Liver (tissue), 9 donors: ENCODE results near the gene ZNF133. TPM values are rescaled to one million over a fixed set of nuclear protein-coding genes. Genes with fewer than 3 reads are reported as not detected.

Experiments
- DNase-seq: peaks from one replicate; pipeline ENCODE4 v3.0.0-alpha.2; 2017; ENCODE audit warnings: low spot score
- H3K27ac ChIP-seq, 2 donors: one replicate each; pipeline ENCODE4 v1.7.0; 2013; ENCODE audit warnings: inconsistent platforms in 2 of 2, low read length in 2 of 2, control low read depth in 1 of 2, low read depth in 1 of 2, mild to moderate bottlenecking in 1 of 2
- H3K27me3 ChIP-seq, 4 donors: one replicate each; pipeline versions ENCODE4 v1.6.1 to v1.7.0; 2013; ENCODE audit warnings: low read length in 3 of 4, inconsistent platforms in 1 of 4, mild to moderate bottlenecking in 1 of 4, moderate library complexity in 1 of 4; ENCODE audit not compliant: control insufficient read depth in 4 of 4, insufficient read depth in 4 of 4
- H3K36me3 ChIP-seq, 4 donors: one replicate each; pipeline versions ENCODE4 v1.6.1 to v1.7.0; 2013; ENCODE audit warnings: low read length in 3 of 4, mild to moderate bottlenecking in 3 of 4, low read depth in 1 of 4, moderate library complexity in 1 of 4; ENCODE audit not compliant: control insufficient read depth in 4 of 4, insufficient read depth in 3 of 4
- H3K4me1 ChIP-seq, 4 donors: one replicate each; pipeline versions ENCODE4 v1.6.1 to v1.7.0; 2013; ENCODE audit warnings: low read length in 3 of 4, mild to moderate bottlenecking in 3 of 4, moderate library complexity in 1 of 4; ENCODE audit not compliant: control insufficient read depth in 4 of 4, insufficient read depth in 4 of 4
- H3K4me3 ChIP-seq, 3 donors: one replicate each; pipeline versions ENCODE4 v1.6.1 to v1.7.0; 2013; ENCODE audit warnings: low read length in 3 of 3, control low read depth in 1 of 3, low read depth in 1 of 3, mild to moderate bottlenecking in 1 of 3
- H3K9ac ChIP-seq, 2 donors: one replicate each; pipeline ENCODE4 v1.7.0; 2013; ENCODE audit warnings: low read length in 2 of 2, mild to moderate bottlenecking in 2 of 2, moderate library complexity in 2 of 2, control low read depth in 1 of 2, low read depth in 1 of 2
- H3K9me3 ChIP-seq, 4 donors: one replicate each; pipeline versions ENCODE4 v1.6.1 to v1.7.0; 2013; ENCODE audit warnings: low read length in 3 of 4; ENCODE audit not compliant: control insufficient read depth in 4 of 4
- EGR1 ChIP-seq, 2 donors: IDR thresholded peaks; 2 replicates each; pipeline ENCODE4 v1.6.1; 2016 to 2018; ENCODE audit warnings: antibody characterized with exemption in 2 of 2, low read depth in 2 of 2
- FOXA1 ChIP-seq: IDR thresholded peaks from 2 replicates; pipeline ENCODE4 v1.6.1; 2016; ENCODE audit warnings: antibody characterized with exemption
- FOXA2 ChIP-seq: IDR thresholded peaks from 2 replicates; pipeline ENCODE4 v1.6.1; 2016; ENCODE audit warnings: antibody characterized with exemption
- GABPA ChIP-seq, 2 donors: IDR thresholded peaks in 1 of 2; conservative IDR thresholded peaks in 1 of 2; 2 replicates each; pipeline ENCODE4 v1.6.1; 2016; ENCODE audit warnings: antibody characterized with exemption in 2 of 2, mild to moderate bottlenecking in 1 of 2, moderate library complexity in 1 of 2
- HNF4A ChIP-seq, 2 donors: conservative IDR thresholded peaks; 2 replicates each; pipeline ENCODE4 v1.6.1; 2016; ENCODE audit warnings: antibody characterized with exemption in 2 of 2, mild to moderate bottlenecking in 2 of 2
- HNF4G ChIP-seq: IDR thresholded peaks from 2 replicates; pipeline ENCODE4 v1.6.1; 2016; ENCODE audit warnings: antibody characterized with exemption
- JUND ChIP-seq, 2 donors: IDR thresholded peaks; 2 replicates each; pipeline ENCODE4 v1.6.1; 2016; ENCODE audit warnings: antibody characterized with exemption in 2 of 2
- NR2F2 ChIP-seq: IDR thresholded peaks from 2 replicates; pipeline ENCODE4 v1.6.1; 2016; ENCODE audit warnings: antibody characterized with exemption
- RAD21 ChIP-seq, 2 donors: IDR thresholded peaks; 2 replicates each; pipeline ENCODE4 v1.6.1; 2016; ENCODE audit warnings: antibody characterized with exemption in 2 of 2, mild to moderate bottlenecking in 2 of 2
- RXRA ChIP-seq, 2 donors: IDR thresholded peaks; 2 replicates each; pipeline ENCODE4 v1.6.1; 2017 to 2018; ENCODE audit warnings: antibody characterized with exemption in 2 of 2, mild to moderate bottlenecking in 1 of 2
- SP1 ChIP-seq: IDR thresholded peaks from 2 replicates; pipeline ENCODE4 v1.6.1; 2018; ENCODE audit warnings: antibody characterized with exemption, mild to moderate bottlenecking
- TAF1 ChIP-seq: conservative IDR thresholded peaks from 2 replicates; pipeline ENCODE4 v1.6.1; 2016; ENCODE audit warnings: antibody characterized with exemption, mild to moderate bottlenecking
- YY1 ChIP-seq: IDR thresholded peaks from 2 replicates; pipeline ENCODE4 v1.6.1; 2016; ENCODE audit warnings: antibody characterized with exemption, mild to moderate bottlenecking
- WGBS: extraction: QIAGEN DNeasy Blood & Tissue Kit; methylation state at CpG from one replicate; pipeline ENCODE4 v1.1.7; 2013; 5-methylcytosine and 5-hydroxymethylcytosine counted together
- polyA plus RNA-seq, 2 donors: library from polyadenylated mRNA; stranded (reverse) in 1 of 2; unstranded in 1 of 2; fragments of 200-250 nt in 1 of 2; fragments of >200 nt in 1 of 2; fragmentation: Nextera tagmentation in 1 of 2; extraction: Ambion mirVana in 1 of 2; gene quantifications; one replicate each; pipeline versions ENCODE4 v1.2.1 to v1.2.3, GENCODE V29; 2013 to 2015
- total RNA-seq, 2 donors: library from RNA; depleted of rRNA; stranded (reverse); fragments of >200 nt; gene quantifications; one replicate each; pipeline ENCODE4 v1.2.3, GENCODE V29; 2014
- TF ChIP-seq, protein P1 (sequence below): IDR thresholded peaks from 2 replicates; pipeline ENCODE4 v1.6.1; 2016; ENCODE audit warnings: antibody characterized with exemption
- TF ChIP-seq, protein P2 (sequence below): IDR thresholded peaks from 2 replicates; pipeline ENCODE4 v1.6.1; 2016; ENCODE audit warnings: antibody characterized with exemption
- TF ChIP-seq, protein P3 (sequence below): fragments of 150-350 bp; IDR thresholded peaks from 2 replicates; pipeline ENCODE4 v1.5.1; 2017; ENCODE audit warnings: improper control_type of control experiment, low read depth, low read length; ENCODE audit not compliant: missing input control
- TF ChIP-seq, protein P4 (sequence below): IDR thresholded peaks from 2 replicates; pipeline ENCODE4 v1.6.1; 2016; ENCODE audit warnings: antibody characterized with exemption
- donor health status: healthy.
- donor health status: healthy.
- donor health status: healthy.
- donor health status: healthy.
- donor health status: healthy.

Gene ZNF133
- total and polyA plus RNA-seq, 4 donors, result 3.4 to 9.5 (median 6.0) TPM

DNA sequence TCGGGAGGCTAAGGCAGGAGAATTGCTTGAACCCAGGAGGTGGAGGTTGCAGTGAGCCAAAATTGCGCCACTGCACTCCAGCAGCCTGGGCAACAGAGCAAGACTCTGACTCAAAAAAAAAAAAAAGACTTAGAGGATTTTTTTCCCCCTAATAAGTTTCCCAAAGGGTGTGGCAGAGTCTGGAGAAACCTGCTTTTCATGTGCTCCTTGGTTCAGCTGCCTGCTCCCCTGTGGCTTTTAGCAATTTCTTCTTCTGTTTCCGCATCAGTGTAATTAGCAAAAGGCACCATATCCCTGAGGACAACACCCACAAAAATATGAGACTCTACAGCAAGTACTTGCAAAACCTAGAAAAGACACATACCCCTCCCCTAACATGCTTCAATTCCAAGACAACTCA lies 28.6 kb upstream of the ZNF133 start (continued):
- TF ChIP-seq, protein P1, sequence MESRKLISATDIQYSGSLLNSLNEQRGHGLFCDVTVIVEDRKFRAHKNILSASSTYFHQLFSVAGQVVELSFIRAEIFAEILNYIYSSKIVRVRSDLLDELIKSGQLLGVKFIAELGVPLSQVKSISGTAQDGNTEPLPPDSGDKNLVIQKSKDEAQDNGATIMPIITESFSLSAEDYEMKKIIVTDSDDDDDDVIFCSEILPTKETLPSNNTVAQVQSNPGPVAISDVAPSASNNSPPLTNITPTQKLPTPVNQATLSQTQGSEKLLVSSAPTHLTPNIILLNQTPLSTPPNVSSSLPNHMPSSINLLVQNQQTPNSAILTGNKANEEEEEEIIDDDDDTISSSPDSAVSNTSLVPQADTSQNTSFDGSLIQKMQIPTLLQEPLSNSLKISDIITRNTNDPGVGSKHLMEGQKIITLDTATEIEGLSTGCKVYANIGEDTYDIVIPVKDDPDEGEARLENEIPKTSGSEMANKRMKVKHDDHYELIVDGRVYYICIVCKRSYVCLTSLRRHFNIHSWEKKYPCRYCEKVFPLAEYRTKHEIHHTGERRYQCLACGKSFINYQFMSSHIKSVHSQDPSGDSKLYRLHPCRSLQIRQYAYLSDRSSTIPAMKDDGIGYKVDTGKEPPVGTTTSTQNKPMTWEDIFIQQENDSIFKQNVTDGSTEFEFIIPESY, result no peak
- TF ChIP-seq HNF4G (no peak), JUND (IDR thresholded peaks at IDR 0.05) (no peak)

DNA sequence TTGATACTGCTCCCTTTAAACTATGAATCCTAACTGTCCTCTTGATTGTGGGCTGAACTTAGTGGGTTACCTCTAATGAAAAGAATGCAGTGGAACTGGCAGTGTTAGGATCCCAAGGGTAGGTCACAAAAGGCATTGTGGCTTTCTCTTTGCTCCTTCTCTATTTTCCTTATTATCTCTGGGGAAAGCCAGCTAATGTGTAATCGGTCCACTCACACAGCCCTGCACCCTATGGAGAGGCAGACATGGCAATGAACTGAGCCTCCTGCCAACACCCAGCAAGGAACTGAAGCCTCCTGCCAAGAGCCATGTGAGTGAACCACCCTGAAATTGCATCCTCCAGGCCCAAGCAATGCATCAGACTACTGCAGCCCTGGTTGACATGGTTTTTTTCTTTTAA lies 24.6 kb upstream of the ZNF133 start:
- no peaks in the 10 kb centered on the region for H3K27me3 ChIP-seq

DNA sequence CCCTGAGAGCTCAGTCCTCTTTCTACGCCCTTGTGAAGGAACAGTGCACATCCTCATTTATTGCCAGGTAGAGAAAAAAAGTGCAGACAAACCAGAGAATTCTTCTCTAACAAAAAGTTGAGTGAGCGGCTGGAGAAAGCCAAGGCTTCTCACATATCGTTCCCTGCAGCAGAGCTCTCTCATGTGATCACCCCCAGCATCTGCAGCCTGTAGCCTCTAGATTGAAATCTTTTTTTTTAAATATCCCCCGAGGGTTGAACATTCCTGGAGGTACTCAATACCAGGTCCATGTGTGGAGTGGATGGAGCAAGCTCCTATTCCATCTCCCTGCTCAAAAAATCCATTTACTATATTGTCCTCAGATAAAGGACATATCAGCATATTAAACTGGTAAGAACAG lies 22.9 kb upstream of the ZNF133 start:
- H3K9me3 ChIP-seq, result no peaks in the 10 kb centered on the region
- no peaks in the 10 kb centered on the region for H3K36me3 ChIP-seq
- no peak overlapping the region for H3K4me3 ChIP-seq
- no peak for DNase-seq
- H3K27me3 ChIP-seq, result no peaks in the 10 kb centered on the region
- H3K27ac ChIP-seq, result no peak overlapping the region
- H3K9ac ChIP-seq, result no peak overlapping the region
- peaks cover 0 to 5% (median 0%) of the 10 kb centered on the region in 4 donors for H3K4me1 ChIP-seq
- 49% methylated on average over 4 of the region's 4 CpGs for WGBS
- TF ChIP-seq, protein P1, result no peak
- TF ChIP-seq GABPA (IDR thresholded peaks at IDR 0.05 in 1 of 2, conservative IDR thresholded peaks at IDR 0.05 in 1 of 2) (no peak), FOXA1 (no peak), RXRA (IDR thresholded peaks at IDR 0.05) (no peak), RAD21 (IDR thresholded peaks at IDR 0.05) (no peak), YY1 (no peak), SP1 (no peak), NR2F2 (no peak)
- TF ChIP-seq, protein P2, sequence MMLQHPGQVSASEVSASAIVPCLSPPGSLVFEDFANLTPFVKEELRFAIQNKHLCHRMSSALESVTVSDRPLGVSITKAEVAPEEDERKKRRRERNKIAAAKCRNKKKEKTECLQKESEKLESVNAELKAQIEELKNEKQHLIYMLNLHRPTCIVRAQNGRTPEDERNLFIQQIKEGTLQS, result no peak
- TF ChIP-seq, protein P3, sequence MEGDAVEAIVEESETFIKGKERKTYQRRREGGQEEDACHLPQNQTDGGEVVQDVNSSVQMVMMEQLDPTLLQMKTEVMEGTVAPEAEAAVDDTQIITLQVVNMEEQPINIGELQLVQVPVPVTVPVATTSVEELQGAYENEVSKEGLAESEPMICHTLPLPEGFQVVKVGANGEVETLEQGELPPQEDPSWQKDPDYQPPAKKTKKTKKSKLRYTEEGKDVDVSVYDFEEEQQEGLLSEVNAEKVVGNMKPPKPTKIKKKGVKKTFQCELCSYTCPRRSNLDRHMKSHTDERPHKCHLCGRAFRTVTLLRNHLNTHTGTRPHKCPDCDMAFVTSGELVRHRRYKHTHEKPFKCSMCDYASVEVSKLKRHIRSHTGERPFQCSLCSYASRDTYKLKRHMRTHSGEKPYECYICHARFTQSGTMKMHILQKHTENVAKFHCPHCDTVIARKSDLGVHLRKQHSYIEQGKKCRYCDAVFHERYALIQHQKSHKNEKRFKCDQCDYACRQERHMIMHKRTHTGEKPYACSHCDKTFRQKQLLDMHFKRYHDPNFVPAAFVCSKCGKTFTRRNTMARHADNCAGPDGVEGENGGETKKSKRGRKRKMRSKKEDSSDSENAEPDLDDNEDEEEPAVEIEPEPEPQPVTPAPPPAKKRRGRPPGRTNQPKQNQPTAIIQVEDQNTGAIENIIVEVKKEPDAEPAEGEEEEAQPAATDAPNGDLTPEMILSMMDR, result no peak

More for the DNA sequence above, 24.6 kb upstream of the ZNF133 start:
- no peak for TF ChIP-seq HNF4A (conservative IDR thresholded peaks at IDR 0.05)
- TF ChIP-seq GABPA (IDR thresholded peaks at IDR 0.05 in 1 of 2, conservative IDR thresholded peaks at IDR 0.05 in 1 of 2), result no peak
- no peak for TF ChIP-seq EGR1 (IDR thresholded peaks at IDR 0.05; ENCODE audit: low read depth in 2 of 2)
- TF ChIP-seq JUND (IDR thresholded peaks at IDR 0.05), result no peak
- TF ChIP-seq, protein P1, result no peak
- TF ChIP-seq FOXA2, result no peak
- TF ChIP-seq NR2F2, result no peak
- TF ChIP-seq, protein P3, result no peak
- no peak for TF ChIP-seq RXRA (IDR thresholded peaks at IDR 0.05)
- TF ChIP-seq, protein P2, result no peak
- TF ChIP-seq HNF4G, result no peak
- TF ChIP-seq FOXA1, result no peak
- no peak for TF ChIP-seq TAF1
- TF ChIP-seq, protein P4, sequence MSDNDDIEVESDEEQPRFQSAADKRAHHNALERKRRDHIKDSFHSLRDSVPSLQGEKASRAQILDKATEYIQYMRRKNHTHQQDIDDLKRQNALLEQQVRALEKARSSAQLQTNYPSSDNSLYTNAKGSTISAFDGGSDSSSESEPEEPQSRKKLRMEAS, result no peak
- no peak overlapping the region for H3K27ac ChIP-seq
- H3K36me3 ChIP-seq, result no peaks in the 10 kb centered on the region
- no peaks in the 10 kb centered on the region for H3K9me3 ChIP-seq
- 27% methylated on average over 1 of the region's 1 CpG for WGBS
- no peak for DNase-seq
- H3K4me3 ChIP-seq, result no peak overlapping the region
- H3K4me1 ChIP-seq, result no peaks in the 10 kb centered on the region
- no peak overlapping the region for H3K9ac ChIP-seq
